NT2/D1 (cell line): Measurements from ENCODE around the gene ARHGAP33.

Experiments
- DNase-seq: peaks from one replicate; pipeline ENCODE4 v3.0.0-alpha.2; 2011; ENCODE audit warnings: low read depth, low spot score
- H3K27me3 ChIP-seq: 2 replicates; pipeline ENCODE4 v1.6.0; 2011; ENCODE audit warnings: mild to moderate bottlenecking; ENCODE audit not compliant: insufficient read length, insufficient read depth
- H3K36me3 ChIP-seq: 2 replicates; pipeline ENCODE4 v1.6.1; 2011; ENCODE audit warnings: mild to moderate bottlenecking, low read length, mixed read lengths; ENCODE audit not compliant: insufficient read depth, insufficient read length
- H3K4me1 ChIP-seq: 2 replicates; pipeline ENCODE4 v1.5.1; 2011; ENCODE audit not compliant: insufficient read depth, insufficient read length
- H3K4me3 ChIP-seq: 2 replicates; pipeline ENCODE4 v1.5.1; 2011; ENCODE audit warnings: low read depth; ENCODE audit not compliant: insufficient read length
- H3K9ac ChIP-seq: 2 replicates; pipeline ENCODE4 v1.6.0; 2011; ENCODE audit warnings: low read depth; ENCODE audit not compliant: insufficient read length
- H3K9me3 ChIP-seq: 2 replicates; pipeline ENCODE4 v1.5.1; 2011; ENCODE audit warnings: mild to moderate bottlenecking, low read length; ENCODE audit not compliant: insufficient read depth
- SUZ12 ChIP-seq: IDR thresholded peaks from 2 replicates; pipeline ENCODE4 v1.6.1; 2011; ENCODE audit not compliant: insufficient read length, insufficient read depth; ENCODE audit errors: extremely low read depth
- YY1 ChIP-seq: IDR thresholded peaks from 2 replicates; pipeline ENCODE4 v1.6.1; 2011; ENCODE audit not compliant: insufficient read length, insufficient read depth
- ZNF274 ChIP-seq: IDR thresholded peaks from 2 replicates; pipeline ENCODE4 v1.6.1; 2011; ENCODE audit warnings: mild to moderate bottlenecking, low read depth, low read length

ARHGAP33 gene

DNA sequence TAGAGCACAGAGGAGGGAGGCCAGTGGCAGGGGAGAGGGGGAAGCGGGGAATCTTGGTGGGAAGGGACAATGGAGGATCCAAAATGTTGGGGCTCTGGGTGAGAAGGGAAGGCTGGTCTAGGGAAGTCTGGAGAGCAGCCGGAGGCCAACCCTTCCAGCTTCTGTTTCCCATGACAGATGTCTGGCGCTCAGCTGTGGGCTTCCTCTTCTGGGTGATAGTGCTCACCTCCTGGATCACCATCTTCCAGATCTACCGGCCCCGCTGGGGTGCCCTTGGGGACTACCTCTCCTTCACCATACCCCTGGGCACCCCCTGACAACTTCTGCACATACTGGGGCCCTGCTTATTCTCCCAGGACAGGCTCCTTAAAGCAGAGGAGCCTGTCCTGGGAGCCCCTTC, 28.8 kb upstream of the ARHGAP33 start:
- Histone ChIP-seq H3K4me3 (no peak overlapping the region), H3K9me3 (no peaks in the 10 kb centered on the region), H3K9ac (peak overlapping the region; percentile 90), H3K36me3 (peaks cover 15% of the 10 kb centered on the region), H3K4me1 (peaks cover 7% of the 10 kb centered on the region), H3K27me3 (no peaks in the 10 kb centered on the region)
- TF ChIP-seq SUZ12: no peak
- TF ChIP-seq YY1: no peak
- TF ChIP-seq ZNF274: no peak
- DNase-seq: no peak

GRCh38 chr19:35748106-35749020, 27.0 kb upstream of the ARHGAP33 start, which contains the start of gene LIN37:
LIN37 (plus strand) TSS chr19:35748576; CDS start chr19:35748725, 149 bp downstream.
- TF ChIP-seq SUZ12 (no peak), YY1 (no peak), ZNF274 (no peak)
- H3K9ac ChIP-seq: peak within 1 kb of the TSS; percentile 88
- H3K4me3 ChIP-seq: peak within 1 kb of the TSS; percentile 90
- no peaks in the 10 kb centered on the region for H3K27me3 ChIP-seq
- DNase-seq: peak; percentile 97
- peaks cover 3% of the 10 kb centered on the region for H3K4me1 ChIP-seq
- peaks cover 20% of the 10 kb centered on the region for H3K36me3 ChIP-seq
- H3K9me3 ChIP-seq: no peaks in the 10 kb centered on the region

GRCh38 chr19:35750167-35750566, 25.2 kb upstream of the ARHGAP33 start:
- TF ChIP-seq SUZ12 (no peak), ZNF274 (no peak), YY1 (no peak)
- no peaks in the 10 kb centered on the region for H3K27me3 ChIP-seq
- no peak for DNase-seq
- no peak overlapping the region for H3K9ac ChIP-seq
- peaks cover 27% of the 10 kb centered on the region for H3K36me3 ChIP-seq
- H3K4me1 ChIP-seq: no peaks in the 10 kb centered on the region
- no peak overlapping the region for H3K4me3 ChIP-seq
- no peaks in the 10 kb centered on the region for H3K9me3 ChIP-seq

DNA sequence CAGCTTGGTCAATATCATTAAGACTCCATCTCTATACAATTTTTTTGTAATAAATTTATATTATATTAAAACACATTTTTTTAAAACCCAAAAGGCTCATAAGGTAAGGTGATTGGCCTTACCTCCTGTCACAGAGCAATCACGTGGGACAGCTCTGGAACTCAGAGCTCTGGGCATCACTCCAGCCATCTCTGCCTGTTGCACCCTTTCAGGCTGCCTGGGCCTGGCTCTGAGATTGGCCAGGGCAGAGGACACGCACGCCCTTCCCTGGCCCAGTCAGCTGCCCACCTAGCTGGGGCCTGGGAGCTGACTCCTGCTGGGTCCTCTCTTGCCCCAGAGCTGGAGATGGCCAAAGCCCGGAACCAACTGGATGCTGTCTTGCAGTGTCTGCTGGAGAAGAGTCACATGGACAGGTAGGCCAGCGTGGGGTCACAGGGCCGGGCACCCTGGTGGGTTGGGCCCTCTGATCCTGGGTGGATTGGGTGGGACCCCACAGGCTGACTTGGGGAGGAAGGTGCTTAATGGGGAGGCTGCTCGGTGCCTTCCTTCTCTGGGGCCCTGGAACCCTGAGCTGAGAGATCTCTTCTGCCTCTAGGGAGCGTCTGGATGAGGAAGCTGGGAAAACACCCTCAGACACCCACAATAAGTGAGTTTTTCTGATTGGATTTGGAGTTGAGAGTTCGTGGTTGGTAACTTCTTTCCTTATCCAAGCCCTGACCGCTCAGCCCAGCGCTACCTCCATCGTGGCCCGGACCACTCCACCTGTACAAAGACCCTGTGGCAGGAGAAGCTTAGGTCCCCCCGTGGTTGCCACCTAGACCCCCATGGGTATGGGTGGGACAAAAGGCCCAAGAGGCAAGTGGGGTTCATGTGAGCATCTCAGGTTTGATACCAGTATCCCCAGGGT, 23.3 kb upstream of the ARHGAP33 start:
- H3K4me3 ChIP-seq: no peak overlapping the region
- no peaks in the 10 kb centered on the region for H3K27me3 ChIP-seq
- H3K4me1 ChIP-seq: no peaks in the 10 kb centered on the region
- H3K9me3 ChIP-seq: no peaks in the 10 kb centered on the region
- DNase-seq: no peak
- H3K9ac ChIP-seq: no peak overlapping the region
- H3K36me3 ChIP-seq: peaks cover 31% of the 10 kb centered on the region
- TF ChIP-seq ZNF274: no peak
- TF ChIP-seq YY1: no peak
- TF ChIP-seq SUZ12: no peak

DNA sequence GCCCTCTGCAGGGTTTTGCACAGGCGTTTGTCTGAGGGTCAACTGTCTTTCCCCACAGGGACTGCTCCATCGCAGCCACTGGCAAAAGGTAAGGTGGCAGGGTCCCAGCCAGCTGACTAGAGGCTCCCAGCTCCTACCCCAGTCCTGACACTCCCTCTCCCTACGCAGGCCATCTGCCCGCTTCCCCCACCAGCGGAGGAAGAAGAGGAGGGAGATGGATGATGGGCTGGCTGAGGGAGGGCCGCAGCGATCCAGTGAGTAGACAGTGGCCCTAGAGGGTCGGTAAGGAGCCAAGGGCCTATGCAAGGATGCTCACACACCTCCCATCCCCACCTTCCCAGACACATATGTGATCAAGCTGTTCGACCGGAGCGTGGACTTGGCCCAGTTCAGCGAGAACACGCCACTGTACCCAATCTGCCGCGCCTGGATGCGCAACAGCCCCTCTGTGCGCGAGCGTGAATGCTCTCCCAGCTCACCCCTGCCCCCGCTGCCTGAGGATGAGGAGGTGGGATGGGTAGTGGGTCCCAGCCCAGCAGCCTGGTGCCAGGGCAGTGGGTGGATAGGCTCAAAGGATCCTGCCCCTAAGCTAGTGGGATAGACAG, 22.5 kb upstream of the ARHGAP33 start:
- no peak for DNase-seq
- Histone ChIP-seq H3K27me3 (no peaks in the 10 kb centered on the region), H3K36me3 (peaks cover 31% of the 10 kb centered on the region), H3K4me1 (no peaks in the 10 kb centered on the region), H3K9ac (no peak overlapping the region), H3K9me3 (no peaks in the 10 kb centered on the region), H3K4me3 (no peak overlapping the region)
- no peak for TF ChIP-seq ZNF274
- TF ChIP-seq YY1: no peak
- no peak for TF ChIP-seq SUZ12

DNA sequence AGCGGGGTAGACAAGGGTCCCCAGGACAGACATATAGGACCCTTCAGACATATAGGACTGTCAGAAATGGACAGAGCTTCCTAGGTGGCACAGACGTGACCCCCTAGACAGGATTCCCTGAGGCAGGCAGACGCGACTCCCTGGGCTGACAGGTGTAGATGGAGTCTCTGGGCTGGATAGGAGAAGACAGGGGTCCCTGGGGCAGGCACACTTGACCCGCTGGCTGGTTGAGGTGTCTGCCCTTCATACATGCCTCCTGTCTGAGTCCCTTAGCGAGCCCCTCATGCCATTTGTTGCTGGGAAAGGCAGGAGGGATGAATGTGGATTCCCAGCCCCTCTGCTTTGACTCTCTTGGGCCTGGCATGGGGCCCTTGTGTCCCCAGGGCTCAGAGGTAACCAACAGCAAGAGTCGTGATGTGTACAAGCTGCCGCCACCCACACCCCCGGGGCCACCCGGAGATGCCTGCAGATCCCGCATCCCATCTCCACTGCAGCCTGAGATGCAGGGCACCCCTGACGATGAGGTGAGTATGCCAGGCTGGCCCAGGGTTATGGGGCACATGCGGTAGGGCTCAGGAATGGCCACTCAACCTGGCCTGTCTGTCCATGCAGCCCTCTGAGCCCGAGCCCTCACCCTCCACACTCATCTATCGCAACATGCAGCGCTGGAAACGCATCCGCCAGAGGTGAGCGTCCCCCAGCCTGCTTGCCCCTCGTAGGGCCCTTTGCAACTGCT, 21.6 kb upstream of the ARHGAP33 start:
- Histone ChIP-seq H3K27me3 (no peaks in the 10 kb centered on the region), H3K36me3 (peaks cover 31% of the 10 kb centered on the region), H3K9ac (no peak overlapping the region), H3K4me3 (no peak overlapping the region), H3K4me1 (no peaks in the 10 kb centered on the region), H3K9me3 (no peaks in the 10 kb centered on the region)
- no peak for TF ChIP-seq YY1
- DNase-seq: no peak
